HG03159 (cell line): ENCODE measurements around the gene COL24A1.
"Not testable (repeated sequence)": the region's sequence is repeated elsewhere in the genome, so short reads cannot be mapped to it uniquely, and the experiment has no call there.

Experiments used
- ATAC-seq: cut with Tn5 transposase; IDR thresholded peaks from one replicate; pipeline ENCODE4 v1.9.1; 2021; ENCODE audit warnings: mild to moderate bottlenecking, moderate library complexity; ENCODE audit not compliant: unreplicated experiment

Gene COL24A1

DNA sequence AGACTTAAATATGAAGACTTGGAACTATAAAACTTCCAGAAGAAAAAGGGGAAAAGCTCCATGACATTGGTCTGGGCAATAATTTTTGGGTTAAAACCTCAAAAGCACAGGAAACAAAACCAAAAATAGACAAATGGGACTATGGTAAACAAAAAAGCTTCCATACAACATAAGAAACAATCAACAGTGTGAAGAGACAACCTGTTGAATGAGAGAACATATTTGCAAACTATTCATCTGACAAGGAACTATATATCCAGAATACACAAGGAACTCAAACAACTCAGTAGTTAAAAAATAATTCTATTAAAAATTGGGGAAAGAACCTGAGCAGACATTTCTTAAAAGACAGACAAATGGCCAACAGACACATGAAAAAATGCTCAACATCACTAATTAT is 255.7 kb downstream of the COL24A1 start:
- ATAC-seq, result no peak

DNA sequence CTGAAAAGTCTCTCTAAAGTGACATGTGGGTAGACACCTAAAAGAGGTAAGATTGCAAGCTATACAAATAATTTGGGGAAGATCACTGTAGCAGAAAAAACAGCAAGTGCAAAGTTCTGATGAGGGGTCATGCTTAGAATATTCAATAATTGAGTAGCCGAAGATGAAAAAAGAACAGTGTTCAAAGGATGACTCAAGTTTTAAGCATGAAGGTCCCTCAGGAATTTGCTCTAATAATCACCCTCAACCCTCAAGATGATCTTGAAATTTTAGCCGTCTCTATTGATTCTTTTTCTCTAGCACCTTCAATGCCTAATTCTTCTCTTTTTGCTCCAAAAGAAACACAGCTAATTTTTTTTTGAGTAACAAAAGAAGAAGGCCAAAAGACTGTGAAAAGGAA is 257.7 kb downstream of the COL24A1 start:
- ATAC-seq, result no peak

DNA sequence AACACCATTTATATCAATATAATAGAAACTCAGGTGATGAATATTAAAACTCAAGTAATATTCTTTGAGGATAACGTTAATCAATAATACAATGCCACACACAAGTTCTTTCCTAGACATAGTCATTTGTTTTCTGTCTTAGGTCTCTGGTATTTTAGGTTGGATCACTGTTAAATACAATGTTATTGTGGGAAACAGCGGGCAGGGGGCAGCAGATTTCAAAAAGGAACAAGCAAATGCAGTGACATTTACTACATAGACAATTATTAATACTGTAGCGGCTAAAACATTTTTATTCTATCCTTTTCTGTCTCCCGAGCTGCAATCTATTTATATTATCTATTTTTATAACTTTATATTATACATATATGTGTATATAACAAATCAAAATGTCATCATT is 261.9 kb downstream of the COL24A1 start:
- peak; percentile 76 for ATAC-seq

DNA sequence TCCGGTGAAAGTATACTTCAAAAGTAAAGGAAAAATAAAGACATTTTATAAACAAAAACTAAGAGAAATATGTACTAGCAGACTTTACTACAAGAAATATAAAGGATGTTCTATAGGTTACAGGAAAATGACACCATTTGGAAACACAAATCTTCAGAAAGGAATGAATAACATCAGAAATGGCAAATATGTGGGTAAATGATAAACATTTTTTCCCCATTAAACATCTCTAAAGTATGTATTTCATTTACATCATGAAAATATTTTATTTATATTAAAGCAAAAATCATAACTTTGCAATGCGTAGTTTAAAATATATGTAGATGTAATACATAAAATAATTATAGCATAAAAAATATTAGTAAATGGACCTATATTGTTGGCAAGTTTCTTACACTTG is 264.2 kb downstream of the COL24A1 start:
- no peak for ATAC-seq

DNA sequence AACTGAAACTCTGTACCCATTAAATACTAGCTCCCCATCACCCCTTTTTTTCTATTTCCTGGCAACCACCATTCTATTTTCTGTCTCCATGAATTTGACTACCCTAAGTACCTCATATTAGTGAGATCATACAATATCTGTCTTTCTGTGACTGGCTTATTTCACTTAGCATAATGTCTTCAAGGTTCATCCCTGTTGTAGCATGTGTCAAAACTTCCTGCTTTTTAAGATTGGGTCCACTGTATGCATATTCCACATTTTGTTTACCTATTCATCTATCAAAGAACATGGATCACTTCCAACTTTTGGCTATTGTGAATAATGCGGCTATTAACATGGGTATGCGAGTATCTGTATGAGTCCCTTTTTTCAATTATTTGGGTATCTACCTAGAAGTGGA is 266.7 kb downstream of the COL24A1 start:
- ATAC-seq, result no peak

DNA sequence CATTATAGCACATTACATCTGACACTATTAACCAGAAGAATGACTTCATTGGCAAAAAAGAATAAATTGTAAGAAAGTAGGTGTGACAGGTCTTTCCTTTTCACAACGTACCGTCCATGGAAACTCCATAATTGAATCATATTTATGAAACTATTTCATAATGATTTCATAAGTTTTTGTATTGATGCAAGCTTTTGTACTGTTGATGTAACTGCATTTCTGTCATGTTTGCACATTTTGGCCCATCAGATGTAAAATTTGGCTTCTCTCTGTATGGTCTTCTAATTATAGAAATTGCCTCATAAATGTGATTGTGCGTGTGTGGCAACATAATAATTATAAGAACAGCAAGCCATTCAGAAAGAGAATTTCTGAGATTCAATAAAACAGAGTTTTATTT is 267.7 kb downstream of the COL24A1 start:
- no peak for ATAC-seq

DNA sequence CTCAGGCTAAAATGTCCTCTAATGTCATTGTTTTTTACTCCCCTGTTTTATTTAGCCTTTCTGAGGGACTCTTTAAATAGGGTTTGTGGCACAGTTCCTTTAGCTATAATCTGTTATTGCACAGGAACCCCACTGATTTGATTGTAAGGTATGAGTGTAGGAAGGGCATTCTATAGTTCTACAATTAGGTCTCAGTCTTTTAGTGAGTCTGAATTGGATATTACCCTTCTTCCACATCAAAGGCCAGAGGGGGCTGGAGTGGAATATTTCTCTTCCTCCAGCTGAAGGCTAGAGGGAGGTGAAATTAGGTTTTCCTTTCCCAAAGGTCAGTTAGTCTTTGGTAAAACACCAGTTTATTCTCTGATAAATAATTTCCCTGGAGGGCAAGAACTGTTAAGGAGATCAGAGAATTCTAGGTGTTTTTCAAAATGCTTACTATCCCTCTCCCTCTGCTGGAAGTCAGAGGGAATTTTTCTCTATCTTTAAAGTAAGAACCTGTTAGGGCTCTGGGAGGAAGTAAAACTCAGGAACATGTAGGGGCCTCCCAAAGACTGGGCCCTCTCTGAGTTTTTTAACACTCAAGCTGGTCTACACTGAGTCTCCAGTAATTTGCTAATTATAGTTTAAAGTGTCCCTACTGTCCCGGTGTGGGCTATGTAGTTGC is 272.1 kb downstream of the COL24A1 start:
- no peak for ATAC-seq

DNA sequence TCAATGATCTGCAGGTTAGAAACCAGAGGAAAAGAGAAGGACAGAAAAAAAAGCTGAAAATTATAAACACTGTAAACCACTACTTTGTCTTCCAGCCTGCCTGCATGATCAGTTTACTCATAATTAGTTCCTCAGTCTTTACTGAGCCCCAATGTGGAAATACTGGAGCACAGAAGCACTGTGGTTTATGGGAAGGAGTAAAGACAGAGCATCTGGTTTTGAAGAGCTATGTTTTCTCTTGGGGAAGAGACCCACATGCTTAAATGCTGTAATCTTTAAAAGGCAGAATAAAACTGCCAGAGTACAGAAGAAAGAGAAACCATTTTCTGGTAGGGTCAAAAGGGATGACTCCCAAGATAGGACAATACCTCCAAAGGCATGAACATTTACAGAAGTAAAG is 289.4 kb downstream of the COL24A1 start:
- no peak for ATAC-seq

DNA sequence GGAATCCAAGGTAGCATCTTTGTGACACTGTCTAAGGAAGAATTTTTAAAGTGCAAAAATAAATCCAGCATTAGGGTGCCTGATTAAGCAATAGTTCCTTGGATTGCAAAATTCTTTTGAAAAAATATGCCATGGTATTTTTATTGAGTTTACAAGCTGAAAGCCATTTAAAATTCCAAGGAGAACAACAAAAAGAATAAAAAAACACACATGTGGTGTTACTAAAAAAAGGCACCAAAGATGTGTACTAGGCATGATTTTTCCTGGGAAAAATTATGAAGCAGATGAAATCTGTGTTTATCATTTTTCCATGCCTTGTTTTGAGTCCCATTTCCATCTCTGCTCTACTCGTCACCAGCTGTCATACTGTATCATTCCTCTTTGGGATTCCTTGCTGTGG is 291.4 kb downstream of the COL24A1 start:
- no peak for ATAC-seq

DNA sequence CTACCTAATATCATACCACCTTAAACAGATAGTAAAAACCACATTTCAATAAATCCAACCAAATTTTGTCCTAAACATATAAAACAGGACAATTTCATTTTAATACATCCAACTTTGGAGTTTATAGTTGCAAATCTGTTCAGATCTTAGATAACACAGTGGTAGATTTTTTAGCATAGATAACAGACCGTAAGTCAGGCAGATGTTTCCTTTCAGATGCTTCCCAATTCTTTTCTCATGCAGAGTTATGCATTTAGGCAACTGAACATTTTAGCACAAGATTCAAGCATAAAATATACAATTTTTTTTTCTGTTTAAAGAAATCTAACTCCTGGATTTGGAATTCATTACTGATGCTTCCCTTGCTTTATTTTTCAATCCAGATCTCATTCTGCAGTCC is 291.8 kb downstream of the COL24A1 start:
- no peak for ATAC-seq

DNA sequence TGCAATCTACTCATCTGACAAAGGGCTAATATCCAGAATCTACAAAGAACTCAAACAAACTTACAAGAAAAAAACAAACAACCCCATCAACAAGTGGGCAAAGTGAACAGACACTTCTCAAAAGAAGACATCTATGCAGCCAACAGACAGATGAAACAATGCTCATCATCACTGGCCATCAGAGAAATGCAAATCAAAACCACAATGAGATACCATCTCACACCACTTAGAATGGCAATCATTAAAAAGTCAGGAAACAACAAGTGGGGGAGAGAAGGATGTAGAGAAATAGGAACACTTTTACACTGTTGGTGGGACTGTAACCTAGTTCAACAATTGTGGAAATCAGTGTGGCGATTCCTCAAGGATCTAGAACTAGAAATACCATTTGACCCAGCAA is 292.9 kb downstream of the COL24A1 start:
- ATAC-seq, result not testable (repeated sequence)

DNA sequence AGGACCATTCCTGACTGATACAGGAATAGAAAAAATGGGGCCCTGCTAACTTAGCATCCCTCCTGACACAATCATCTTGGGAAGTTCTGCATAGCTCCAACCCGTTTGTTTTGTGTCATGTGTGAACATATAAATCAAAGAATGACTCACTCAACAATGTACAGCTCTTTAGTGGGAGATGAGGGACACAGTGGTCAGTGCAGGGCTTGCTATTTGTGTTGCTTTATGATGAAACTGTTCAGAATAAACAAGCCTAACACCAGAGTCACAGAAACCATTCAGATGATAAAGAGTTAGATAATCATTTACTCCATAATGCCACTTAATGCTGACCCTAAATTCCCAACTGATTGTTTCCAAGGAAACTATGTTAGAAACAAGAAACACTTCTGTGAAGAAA is 294.1 kb downstream of the COL24A1 start:
- no peak for ATAC-seq

DNA sequence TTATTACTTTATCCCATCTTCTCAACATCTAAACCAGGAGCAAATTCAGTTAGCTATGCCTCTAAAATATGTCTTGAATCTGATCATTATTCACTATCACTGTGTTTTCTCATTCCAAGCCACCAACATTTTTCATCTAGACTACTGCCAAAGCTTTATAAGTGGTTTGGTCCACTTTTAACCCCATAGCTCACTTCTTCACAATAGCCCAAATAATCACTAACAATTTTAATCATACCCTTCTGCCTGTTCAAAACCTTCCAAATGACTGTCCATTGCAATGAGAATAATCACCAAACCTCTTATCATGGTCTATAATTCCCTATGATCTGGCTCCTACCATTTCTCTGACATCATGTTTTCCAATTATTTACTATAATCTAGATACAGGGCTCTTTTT is 298.6 kb downstream of the COL24A1 start:
- no peak for ATAC-seq

DNA sequence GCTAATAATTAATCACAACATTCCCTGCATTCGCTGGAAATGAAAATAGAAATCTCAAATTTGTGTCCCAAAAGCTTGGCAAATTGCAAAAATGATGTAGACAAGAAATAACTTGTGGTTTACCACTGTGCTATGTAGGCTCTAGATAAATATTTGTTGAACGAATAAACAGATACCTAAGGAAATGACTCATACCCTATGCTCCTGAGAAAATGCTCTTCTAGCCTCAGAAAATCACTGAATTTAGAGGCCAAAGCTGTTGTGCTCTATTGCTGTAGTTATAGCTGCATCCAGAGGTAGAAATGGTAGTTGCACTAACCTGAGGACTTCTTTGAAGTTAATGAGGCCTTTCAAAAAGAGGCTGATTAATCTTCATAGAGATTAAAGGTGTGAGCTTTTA is 306.3 kb downstream of the COL24A1 start:
- ATAC-seq, result no peak

DNA sequence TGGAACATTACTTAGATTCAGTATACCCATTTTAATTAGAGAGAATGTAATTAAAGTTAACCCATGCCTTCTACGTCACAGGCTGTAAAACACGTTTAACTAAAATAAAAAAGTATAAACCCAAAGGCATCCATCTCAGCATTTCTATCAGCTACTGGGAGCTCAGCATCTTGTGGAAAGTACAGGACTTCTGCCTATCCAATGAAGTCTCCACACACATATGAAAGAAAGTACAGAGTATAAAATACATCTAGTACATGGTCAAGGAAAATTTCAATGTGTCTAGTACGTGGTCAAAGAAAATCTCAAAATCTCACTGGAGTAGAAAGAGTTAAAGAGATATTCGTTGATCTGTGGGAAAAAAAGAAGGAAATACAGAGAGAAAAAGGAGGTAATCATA is 306.9 kb downstream of the COL24A1 start:
- ATAC-seq, result no peak

DNA sequence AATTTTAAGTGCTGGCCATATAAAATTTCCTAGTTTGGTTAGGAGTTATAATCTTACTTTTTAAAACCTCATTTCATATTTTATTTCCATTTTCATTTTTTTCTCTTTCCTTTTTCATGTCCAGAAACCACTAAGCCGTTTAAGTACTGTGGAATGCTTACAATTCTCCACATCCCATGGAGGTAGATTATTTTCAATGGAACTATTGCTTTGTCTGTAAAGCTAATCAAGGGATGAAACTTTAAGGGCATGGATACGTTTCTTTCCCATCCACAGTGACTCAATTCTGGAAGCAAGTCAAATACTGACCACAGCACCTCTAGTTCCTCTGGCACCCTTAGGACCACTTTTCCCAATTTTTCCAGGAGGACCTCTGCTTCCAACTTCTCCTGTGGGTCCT is 309.2 kb downstream of the COL24A1 start:
- no peak for ATAC-seq

DNA sequence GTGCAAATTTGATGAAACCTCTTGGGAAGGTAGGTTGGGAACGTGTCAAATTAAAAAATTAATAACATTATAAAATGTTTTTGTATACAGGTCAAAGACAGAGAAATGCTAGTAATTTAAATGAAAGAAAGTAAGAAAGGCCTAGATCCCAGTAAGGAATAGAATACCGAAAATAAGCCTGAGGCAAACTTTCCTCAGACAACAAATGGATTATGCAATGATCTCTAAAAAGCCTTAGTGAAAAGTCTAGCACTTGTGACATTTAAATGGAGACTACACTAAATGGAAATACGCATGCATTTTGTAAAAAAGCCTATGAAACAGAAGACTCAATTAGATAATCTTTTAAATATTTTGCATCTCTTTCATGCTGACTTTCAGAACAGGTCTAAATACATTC is 309.9 kb downstream of the COL24A1 start:
- ATAC-seq, result no peak

DNA sequence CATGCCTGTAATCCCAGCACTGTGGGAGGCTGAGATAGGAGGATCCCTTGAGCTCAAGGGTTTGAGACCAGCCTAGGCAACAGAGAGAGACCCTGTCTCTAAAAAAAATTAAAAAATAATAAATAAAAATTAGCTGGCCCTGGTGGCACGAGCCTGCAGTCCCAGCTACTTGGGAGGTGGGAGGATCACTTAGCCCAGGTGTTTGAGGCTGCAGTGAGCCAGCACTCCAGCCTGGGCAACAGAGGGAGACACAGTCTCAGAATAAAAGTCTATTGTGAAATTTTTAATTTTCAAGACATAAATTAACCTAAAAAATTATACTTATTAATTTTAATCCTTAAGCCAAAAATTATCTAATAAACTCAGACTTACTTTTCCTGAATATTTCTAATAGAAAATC is 317.1 kb downstream of the COL24A1 start:
- no peak for ATAC-seq

DNA sequence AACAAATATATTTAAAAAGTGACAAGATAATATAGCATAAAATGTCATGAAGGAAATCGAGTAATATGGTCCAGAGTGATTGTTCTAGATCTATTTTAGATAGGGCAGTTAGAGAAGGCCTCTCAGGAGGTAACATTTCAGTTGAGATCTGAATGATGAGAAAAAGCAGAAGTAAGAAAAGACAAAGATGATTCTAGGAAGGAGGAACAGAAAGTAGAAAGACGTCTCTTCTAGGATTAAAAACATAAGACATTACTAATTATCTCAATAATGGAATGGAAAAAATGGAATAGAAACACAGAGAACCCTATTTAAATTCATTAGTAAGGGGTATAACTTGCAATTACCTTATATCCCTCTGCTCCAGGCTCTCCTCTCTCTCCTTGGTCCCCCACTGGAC is 318.3 kb downstream of the COL24A1 start:
- ATAC-seq, result peak; percentile 98

DNA sequence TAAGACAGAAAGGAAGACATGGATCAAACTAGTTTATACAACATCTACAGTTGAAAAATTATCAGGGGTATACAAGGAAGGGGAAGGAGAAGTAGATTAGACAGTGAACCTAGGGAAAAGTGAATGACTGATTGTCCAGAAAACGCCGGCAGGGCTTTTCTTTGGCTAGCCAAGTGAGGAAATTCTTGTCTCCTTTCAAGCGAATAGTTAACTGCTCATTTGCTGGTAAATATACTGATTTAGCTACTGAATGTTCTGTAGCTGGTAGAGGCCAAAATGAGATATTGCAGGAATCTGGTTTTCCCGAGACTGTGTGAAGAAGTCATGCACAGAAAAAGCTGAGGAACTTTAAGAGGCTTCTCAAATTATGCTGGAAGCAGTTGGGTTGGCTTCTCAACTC is 319.8 kb downstream of the COL24A1 start:
- no peak for ATAC-seq

DNA sequence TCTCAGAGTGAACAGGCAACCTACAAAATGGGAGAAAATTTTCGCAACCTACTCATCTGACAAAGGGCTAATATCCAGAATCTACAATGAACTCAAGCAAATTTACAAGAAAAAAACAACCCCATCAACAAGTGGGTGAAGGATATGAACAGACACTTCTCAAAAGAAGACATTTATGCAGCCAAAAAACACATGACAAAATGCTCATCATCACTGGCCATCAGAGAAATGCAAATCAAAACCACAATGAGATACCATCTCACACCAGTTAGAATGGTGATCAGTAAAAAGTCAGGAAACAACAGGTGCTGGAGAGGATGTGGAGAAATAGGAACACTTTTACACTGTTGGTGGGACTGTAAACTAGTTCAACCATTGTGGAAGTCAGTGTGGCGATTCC is 323.4 kb downstream of the COL24A1 start:
- ATAC-seq, result not testable (repeated sequence)

DNA sequence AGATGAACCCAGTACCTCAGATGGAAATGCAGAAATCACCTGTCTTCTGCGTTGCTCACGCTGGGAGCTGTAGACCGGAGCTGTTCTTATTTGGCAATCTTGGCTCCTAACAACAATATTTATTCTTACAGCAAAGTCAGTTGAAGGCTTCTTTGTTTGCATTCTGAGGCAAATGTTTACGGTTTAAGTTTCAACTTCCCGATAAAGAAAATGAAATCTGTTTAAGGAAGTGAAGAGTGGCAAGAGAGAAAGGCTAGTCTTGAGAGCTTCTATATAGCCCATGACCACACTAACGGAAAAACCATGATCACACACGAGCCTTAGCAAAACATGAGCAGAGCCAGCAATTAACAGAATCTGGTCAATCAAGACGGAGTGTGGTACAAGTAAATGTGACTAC is 325.7 kb downstream of the COL24A1 start:
- ATAC-seq, result no peak

DNA sequence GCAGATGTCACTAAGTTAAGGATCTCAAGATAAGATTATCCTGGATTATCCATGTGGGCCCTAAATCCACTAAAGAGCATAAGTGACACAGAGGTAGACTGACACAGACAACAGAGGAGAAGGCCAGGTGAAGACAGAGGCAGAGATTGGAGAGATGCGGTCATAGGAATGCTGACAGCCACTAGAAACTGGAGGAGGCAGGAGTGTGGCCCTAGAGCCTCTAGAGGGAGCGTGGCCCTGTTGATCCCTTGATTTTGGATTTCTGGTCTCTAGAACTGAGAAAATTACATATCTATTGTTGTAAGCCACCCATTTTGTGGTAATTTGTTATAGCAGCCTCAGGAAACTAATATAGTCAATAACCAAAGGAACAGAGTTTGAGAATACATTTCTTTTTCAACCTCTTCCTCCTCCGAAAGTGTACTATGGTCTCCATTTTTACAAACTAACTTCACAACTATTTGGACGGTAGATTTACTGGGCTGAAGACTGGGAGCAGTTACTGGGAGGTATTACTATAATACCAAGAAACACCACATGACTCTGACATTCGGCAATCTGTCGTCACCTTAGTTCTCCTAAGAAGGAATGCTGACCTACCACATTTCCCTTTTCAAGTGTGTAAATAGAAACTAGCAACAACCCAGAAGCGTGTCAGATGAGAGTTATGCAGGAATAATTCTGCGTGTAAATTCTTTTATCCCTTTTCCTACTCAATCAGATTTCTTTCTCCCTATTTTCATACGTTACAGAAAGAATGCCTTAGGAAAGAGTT is 332.3 kb downstream of the COL24A1 start:
- ATAC-seq, result no peak
